Progenitor cell of endocrine pancreas (in vitro differentiated cells): ENCODE data around the gene PTCD3. TPM values are rescaled to one million over a fixed set of nuclear protein-coding genes. Genes with fewer than 3 reads are reported as not detected.
A peak's percentile ranks its signal among the peaks of the same experiment; 100 is the strongest.

ENCODE experiments used
- DNase-seq: peaks from one replicate; pipeline ENCODE4 v3.0.0; 2021; ENCODE audit warnings: low spot score; ENCODE audit not compliant: unreplicated experiment
- H3K27ac Mint-ChIP-seq: 2 replicates; pipeline ENCODE4 v1.8.0; 2021; ENCODE audit warnings: mild to moderate bottlenecking, moderate library complexity, mixed read lengths
- H3K27me3 Mint-ChIP-seq: 2 replicates; pipeline ENCODE4 v1.8.0; 2021; ENCODE audit warnings: mixed read lengths
- H3K36me3 Mint-ChIP-seq: 2 replicates; pipeline ENCODE4 v1.8.0; 2022; ENCODE audit warnings: mixed read lengths; ENCODE audit not compliant: insufficient read depth
- H3K4me1 Mint-ChIP-seq: 2 replicates; pipeline ENCODE4 v1.8.0; 2021; ENCODE audit warnings: low read depth, mixed read lengths
- H3K4me3 Mint-ChIP-seq: 2 replicates; pipeline ENCODE4 v1.8.0; 2021; ENCODE audit warnings: low read depth, mild to moderate bottlenecking, moderate library complexity, mixed read lengths
- H3K9me3 Mint-ChIP-seq: 2 replicates; pipeline ENCODE4 v1.8.0; 2021; ENCODE audit warnings: low read depth, mixed read lengths
- total RNA-seq: library from RNA; stranded (reverse); gene quantifications from 2 replicates; pipeline ENCODE4 v1.2.1, GENCODE V29; 2021
- TF ChIP-seq, protein P1 (sequence below): fragments of 200-600 bp; sonication (generic); IDR thresholded peaks from one replicate; pipeline ENCODE4 v1.5.0; 2021; ENCODE audit warnings: antibody characterized with exemption, mild to moderate bottlenecking; ENCODE audit not compliant: unreplicated experiment

The PTCD3 gene
- total RNA-seq, 1 donor from 2014 or later, result 163 TPM

DNA sequence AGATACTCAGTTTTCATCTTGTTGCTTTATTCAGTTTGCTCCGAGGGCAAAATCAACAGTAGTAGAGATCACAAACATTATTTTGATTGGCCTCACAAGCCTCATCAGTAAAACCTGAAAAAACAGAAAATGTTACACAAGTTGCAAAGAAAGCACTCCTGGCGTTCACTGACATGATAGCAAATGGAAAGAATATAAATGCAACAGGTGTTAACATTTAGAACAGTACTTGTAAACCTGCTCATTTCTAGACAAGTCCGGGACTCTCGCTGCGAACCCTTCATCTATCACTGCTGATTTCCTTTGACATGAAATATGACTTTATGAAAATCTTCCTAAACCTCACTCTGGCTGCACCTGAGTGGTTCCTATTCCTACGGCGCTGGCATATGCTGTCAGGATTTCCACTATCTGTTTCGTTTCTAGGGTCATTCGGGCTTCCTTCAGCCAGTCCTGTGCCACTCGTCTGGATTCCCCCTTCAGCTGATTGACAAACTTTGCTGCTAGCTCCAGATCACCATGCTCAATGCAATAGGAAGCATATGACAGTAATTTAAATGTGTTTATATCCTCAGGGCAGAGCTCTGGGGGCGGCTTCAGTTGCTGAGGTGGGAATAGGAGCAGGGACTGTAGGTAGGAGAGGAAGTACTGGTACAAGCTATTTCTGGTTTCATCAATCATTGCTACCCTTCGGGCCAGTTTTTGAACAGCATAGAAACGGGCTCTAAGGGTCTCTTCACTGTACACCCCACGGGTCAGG is 38.1 kb downstream of the PTCD3 start:
- H3K36me3 Mint-ChIP-seq, result peaks cover 30% of the 10 kb centered on the region
- no peaks in the 10 kb centered on the region for H3K27me3 Mint-ChIP-seq
- no peaks in the 10 kb centered on the region for H3K9me3 Mint-ChIP-seq
- H3K27ac Mint-ChIP-seq, result peak overlapping the region; percentile 76
- H3K4me1 Mint-ChIP-seq, result no peaks in the 10 kb centered on the region
- no peak overlapping the region for H3K4me3 Mint-ChIP-seq
- no peak for DNase-seq
- TF ChIP-seq, protein P1, sequence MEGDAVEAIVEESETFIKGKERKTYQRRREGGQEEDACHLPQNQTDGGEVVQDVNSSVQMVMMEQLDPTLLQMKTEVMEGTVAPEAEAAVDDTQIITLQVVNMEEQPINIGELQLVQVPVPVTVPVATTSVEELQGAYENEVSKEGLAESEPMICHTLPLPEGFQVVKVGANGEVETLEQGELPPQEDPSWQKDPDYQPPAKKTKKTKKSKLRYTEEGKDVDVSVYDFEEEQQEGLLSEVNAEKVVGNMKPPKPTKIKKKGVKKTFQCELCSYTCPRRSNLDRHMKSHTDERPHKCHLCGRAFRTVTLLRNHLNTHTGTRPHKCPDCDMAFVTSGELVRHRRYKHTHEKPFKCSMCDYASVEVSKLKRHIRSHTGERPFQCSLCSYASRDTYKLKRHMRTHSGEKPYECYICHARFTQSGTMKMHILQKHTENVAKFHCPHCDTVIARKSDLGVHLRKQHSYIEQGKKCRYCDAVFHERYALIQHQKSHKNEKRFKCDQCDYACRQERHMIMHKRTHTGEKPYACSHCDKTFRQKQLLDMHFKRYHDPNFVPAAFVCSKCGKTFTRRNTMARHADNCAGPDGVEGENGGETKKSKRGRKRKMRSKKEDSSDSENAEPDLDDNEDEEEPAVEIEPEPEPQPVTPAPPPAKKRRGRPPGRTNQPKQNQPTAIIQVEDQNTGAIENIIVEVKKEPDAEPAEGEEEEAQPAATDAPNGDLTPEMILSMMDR, result no peak

DNA sequence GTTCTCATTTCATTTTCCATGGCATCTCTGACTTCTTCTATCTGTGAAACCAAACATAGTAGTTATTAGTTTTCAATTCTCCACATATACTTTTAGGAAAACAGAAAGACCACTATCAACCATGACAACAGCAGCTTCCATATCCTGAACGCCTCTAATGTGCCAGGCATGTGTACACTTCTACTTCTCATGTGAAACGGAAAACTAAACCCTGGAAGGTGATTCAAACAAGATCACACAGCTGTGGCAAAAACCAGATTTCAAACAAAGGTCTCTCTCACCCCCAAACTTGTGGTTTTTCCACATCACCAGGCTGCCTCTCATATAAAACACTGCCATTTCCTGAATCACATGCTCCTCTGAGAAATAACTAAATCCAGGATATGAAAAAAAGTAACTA is 41.8 kb downstream of the PTCD3 start:
- Mint-ChIP-seq H3K4me3 (no peak overlapping the region), H3K27ac (no peak overlapping the region), H3K9me3 (no peaks in the 10 kb centered on the region), H3K4me1 (no peaks in the 10 kb centered on the region), H3K36me3 (peaks cover 34% of the 10 kb centered on the region), H3K27me3 (no peaks in the 10 kb centered on the region)
- TF ChIP-seq, protein P1, result no peak
- no peak for DNase-seq

DNA sequence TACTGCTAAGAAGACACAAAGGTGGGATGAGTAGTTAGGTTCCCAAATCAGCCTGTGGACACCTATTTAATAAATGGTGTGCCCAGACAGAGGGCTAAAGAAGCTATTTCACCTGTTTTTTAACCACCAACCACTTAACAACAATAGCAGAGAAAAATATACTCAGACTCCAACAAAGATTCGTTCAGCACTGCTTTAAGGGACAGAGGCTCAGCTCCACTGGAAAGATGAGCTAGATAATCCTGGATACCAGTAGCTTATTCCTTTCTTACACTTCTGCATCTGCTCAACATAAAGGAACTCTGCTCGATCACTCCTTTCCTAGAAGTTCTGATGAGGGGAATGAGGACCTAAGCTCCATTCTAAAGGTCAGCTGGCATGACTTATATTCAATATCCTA is 44.5 kb downstream of the PTCD3 start:
- H3K27me3 Mint-ChIP-seq, result no peaks in the 10 kb centered on the region
- TF ChIP-seq, protein P1, result no peak
- H3K4me1 Mint-ChIP-seq, result no peaks in the 10 kb centered on the region
- no peaks in the 10 kb centered on the region for H3K9me3 Mint-ChIP-seq
- DNase-seq, result no peak
- H3K36me3 Mint-ChIP-seq, result peaks cover 30% of the 10 kb centered on the region
- no peak overlapping the region for H3K27ac Mint-ChIP-seq
- H3K4me3 Mint-ChIP-seq, result no peak overlapping the region

DNA sequence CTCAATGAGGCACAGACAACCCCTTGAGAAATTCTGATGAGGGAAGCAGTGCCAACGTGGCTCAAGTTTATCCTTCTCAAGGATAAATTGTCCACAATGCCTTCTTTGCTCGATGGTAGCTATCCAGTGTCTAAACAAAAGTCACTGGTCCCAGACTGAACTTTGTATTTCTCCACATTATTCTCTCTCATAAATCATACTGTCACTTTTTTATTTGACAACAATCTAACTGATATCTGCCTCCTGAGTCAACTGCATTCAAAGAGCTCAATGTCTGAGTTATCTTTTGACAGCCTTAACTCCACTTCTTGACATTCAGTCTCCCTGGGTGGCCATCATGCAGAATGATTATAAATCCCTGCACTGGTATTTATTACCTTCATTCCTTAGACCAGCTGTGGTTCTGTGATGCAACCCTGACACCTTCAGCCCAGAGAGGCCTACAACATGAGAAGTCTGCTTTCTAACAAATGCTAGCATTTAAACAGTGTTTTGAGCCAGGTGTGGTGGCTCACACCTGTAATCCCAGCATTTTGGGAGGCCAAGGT is 51.0 kb downstream of the PTCD3 start:
- H3K27ac Mint-ChIP-seq, result peak overlapping the region; percentile 49
- TF ChIP-seq, protein P1, result no peak
- H3K27me3 Mint-ChIP-seq, result no peaks in the 10 kb centered on the region
- DNase-seq, result no peak
- peaks cover 16% of the 10 kb centered on the region for H3K36me3 Mint-ChIP-seq
- no peak overlapping the region for H3K4me3 Mint-ChIP-seq
- H3K9me3 Mint-ChIP-seq, result no peaks in the 10 kb centered on the region
- H3K4me1 Mint-ChIP-seq, result no peaks in the 10 kb centered on the region

DNA sequence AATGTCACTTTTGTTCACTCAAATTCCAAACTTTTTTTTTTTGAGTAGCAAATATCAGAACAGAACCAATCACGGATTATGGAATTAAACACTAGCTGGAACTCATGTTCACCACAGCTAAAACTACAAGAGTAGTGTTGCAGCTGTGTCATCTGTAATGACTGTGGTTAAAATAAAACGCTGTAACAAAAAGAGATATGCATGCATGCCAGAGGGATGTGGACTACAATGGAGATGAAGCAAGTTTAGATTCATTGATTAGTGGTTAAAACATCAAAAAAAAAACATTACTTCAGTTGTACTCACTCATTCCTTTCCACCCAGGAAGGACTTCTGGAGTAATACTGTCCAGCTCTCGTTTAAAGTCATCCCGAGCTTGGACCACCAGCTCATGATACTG is 52.3 kb downstream of the PTCD3 start:
- H3K36me3 Mint-ChIP-seq, result peaks cover 21% of the 10 kb centered on the region

More for the DNA sequence above, 52.3 kb downstream of the PTCD3 start:
- Mint-ChIP-seq H3K27ac (no peak overlapping the region), H3K4me1 (no peaks in the 10 kb centered on the region), H3K4me3 (no peak overlapping the region), H3K9me3 (no peaks in the 10 kb centered on the region), H3K27me3 (no peaks in the 10 kb centered on the region)
- no peak for DNase-seq
- TF ChIP-seq, protein P1, result no peak
